Stomach (tissue), 9 donors: ENCODE data around the gene RNF128. TPM values are rescaled to one million over a fixed set of nuclear protein-coding genes. Genes with fewer than 3 reads are reported as not detected.
"Not testable (repeated sequence)": the region's sequence is repeated elsewhere in the genome, so short reads cannot be mapped to it uniquely, and the experiment has no call there.

Experiments
- DNase-seq, 2 donors: peaks; one replicate each; pipeline versions ENCODE4 v3.0.0 to v3.0.0-alpha.2; 2013 to 2019
- H3K27ac ChIP-seq, 5 donors: fragments of 200-600 bp in 4 of 5; sonication (generic) in 4 of 5; one replicate each; pipeline ENCODE4 v1.5.1; 2013 to 2019; ENCODE audit warnings: mild to moderate bottlenecking in 1 of 5, moderate library complexity in 1 of 5
- H3K27me3 ChIP-seq, 3 donors: fragments of 200-600 bp; sonication (generic); one replicate each; pipeline ENCODE4 v1.5.1; 2017 to 2019; ENCODE audit warnings: mixed run types in 1 of 3
- H3K36me3 ChIP-seq, 4 donors: fragments of 200-600 bp; sonication (generic); 1 replicate in 3 of 4; 2 replicates in 1 of 4; pipeline ENCODE4 v1.5.1; 2016 to 2019
- H3K4me1 ChIP-seq, 4 donors: fragments of 200-600 bp; sonication (generic); one replicate each; pipeline ENCODE4 v1.5.1; 2016 to 2019
- H3K4me3 ChIP-seq, 4 donors: fragments of 200-600 bp; sonication (generic) in 3 of 4; one replicate each; pipeline ENCODE4 v1.5.1; 2016 to 2019; ENCODE audit warnings: mild to moderate bottlenecking in 1 of 4
- H3K9me3 ChIP-seq, 4 donors: fragments of 200-600 bp; sonication (generic); one replicate each; pipeline ENCODE4 v1.5.1; 2016 to 2019
- EP300 ChIP-seq: sonication (generic); formaldehyde crosslinking; IDR thresholded peaks from one replicate; pipeline ENCODE4 v1.6.1; 2017; ENCODE audit warnings: antibody characterized with exemption
- POLR2A ChIP-seq, 4 donors: fragments of 450-650 bp; IDR thresholded peaks; one replicate each; pipeline ENCODE4 v1.6.1; 2016; ENCODE audit warnings: antibody characterized with exemption in 4 of 4, control low read depth in 2 of 4, mild to moderate bottlenecking in 1 of 4, moderate library complexity in 1 of 4
- POLR2AphosphoS5 ChIP-seq, 3 donors: sonication (generic); formaldehyde crosslinking; IDR thresholded peaks; one replicate each; pipeline ENCODE4 v1.6.1; 2016; ENCODE audit warnings: antibody characterized with exemption in 3 of 3
- WGBS, 5 donors: extraction: QIAGEN DNeasy Blood & Tissue Kit in 3 of 5; methylation state at CpG; one replicate each; pipeline versions ENCODE4 v1.1.5 to v1.1.7; 2013 to 2018; 5-methylcytosine and 5-hydroxymethylcytosine counted together
- intact Hi-C: fragments of 100-400 bp; cut with DNase I; formaldehyde crosslinking; loops from one replicate; pipeline ENCODE4 v1.15.1; 2023; ENCODE audit warnings: low total_unique reads
- polyA plus RNA-seq, 3 donors: library from polyadenylated mRNA; stranded (reverse); fragments of 200-250 nt; gene quantifications; one replicate each; pipeline ENCODE4 v1.2.3, GENCODE V29; 2013
- total RNA-seq, 5 donors: library from RNA; depleted of rRNA; stranded (reverse); fragments of >200 nt; gene quantifications; one replicate each; pipeline versions ENCODE4 v1.1.0 to v1.2.3, GENCODE V29; 2014 to 2016
- TF ChIP-seq, protein P1 (sequence below), 7 experiments: fragments of 450-650 bp in 4 of 7; fragments of 200-600 bp in 3 of 7; sonication (generic) in 3 of 7; IDR thresholded peaks; one replicate each; pipeline ENCODE4 v1.5.1; 2016 to 2019; ENCODE audit warnings: antibody characterized with exemption in 7 of 7, control low read depth in 2 of 7, mild to moderate bottlenecking in 1 of 7
- donor health status: healthy with polysubstance abuse.
- donor health status: Bipolar disorder and iron deficiency.
- donor health status: healthy.

RNF128 gene
- total and polyA plus RNA-seq, 8 donors: 4.1 to 78.6 (median 10.8) TPM

DNA sequence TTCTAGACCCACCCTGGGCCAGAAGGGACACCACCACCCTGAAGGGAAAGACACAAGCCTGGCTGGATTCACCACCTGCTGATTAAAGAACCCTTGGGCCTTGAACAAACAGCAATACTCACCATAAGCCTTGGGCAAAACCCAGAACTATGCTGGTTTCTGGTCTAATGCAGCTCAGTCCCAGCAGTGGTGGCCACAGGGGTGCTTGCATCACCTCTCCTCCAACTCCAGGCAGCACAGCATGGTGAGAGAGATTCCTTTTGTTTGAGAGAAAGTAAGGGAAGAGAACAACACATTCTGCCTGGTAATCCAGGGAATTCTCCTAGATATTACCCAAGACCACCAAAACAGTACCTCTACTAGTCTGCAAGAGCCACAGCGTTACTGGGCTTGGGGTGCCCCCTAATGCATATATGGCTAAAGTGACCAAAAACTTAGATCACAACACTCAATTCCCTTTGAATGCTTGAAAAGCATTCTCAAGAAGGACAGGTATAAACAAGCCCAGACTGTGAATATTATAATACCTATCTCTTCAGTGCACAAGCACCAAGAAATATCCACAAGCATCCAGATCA, 25.7 kb downstream of the RNF128 start:
- Histone ChIP-seq H3K27ac (no peak overlapping the region), H3K9me3 (peaks cover 0 to 8% (median 0%) of the 10 kb centered on the region in 4 donors), H3K36me3 (no peaks in the 10 kb centered on the region), H3K4me1 (no peaks in the 10 kb centered on the region), H3K4me3 (no peak overlapping the region), H3K27me3 (no peaks in the 10 kb centered on the region)
- WGBS, 5 donors: 56 to 92% (median 70%) methylated on average over 1 of the region's 1 CpG
- TF ChIP-seq EP300 (no peak), POLR2AphosphoS5 (IDR thresholded peaks at IDR 0.05) (no peak), POLR2A (IDR thresholded peaks at IDR 0.05) (no peak)
- TF ChIP-seq, protein P1, sequence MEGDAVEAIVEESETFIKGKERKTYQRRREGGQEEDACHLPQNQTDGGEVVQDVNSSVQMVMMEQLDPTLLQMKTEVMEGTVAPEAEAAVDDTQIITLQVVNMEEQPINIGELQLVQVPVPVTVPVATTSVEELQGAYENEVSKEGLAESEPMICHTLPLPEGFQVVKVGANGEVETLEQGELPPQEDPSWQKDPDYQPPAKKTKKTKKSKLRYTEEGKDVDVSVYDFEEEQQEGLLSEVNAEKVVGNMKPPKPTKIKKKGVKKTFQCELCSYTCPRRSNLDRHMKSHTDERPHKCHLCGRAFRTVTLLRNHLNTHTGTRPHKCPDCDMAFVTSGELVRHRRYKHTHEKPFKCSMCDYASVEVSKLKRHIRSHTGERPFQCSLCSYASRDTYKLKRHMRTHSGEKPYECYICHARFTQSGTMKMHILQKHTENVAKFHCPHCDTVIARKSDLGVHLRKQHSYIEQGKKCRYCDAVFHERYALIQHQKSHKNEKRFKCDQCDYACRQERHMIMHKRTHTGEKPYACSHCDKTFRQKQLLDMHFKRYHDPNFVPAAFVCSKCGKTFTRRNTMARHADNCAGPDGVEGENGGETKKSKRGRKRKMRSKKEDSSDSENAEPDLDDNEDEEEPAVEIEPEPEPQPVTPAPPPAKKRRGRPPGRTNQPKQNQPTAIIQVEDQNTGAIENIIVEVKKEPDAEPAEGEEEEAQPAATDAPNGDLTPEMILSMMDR (IDR thresholded peaks at IDR 0.05): no peak
- DNase-seq: no peak
- intact Hi-C loops: no loop called here

DNA sequence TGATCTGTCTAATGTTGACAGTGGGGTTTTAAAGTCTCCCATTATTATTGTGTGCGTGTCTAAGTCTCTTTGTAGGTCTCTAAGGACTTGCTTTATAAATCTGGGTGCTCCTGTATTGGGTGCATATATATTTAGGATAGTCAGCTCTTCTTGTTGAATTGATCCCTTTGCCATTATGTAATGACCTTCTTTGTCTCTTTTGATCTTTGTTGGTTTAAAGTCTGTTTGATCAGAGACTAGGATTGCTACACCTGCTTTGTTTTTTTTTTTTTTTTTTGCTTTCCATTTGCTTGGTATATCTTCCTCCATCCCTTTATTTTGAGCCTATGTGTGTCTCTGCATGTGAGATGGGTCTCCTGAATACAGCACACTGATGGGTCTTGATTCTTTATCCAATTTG, 42.8 kb downstream of the RNF128 start:
- DNase-seq, H3K4me3 ChIP-seq, H3K4me1 ChIP-seq, H3K27me3 ChIP-seq, H3K36me3 ChIP-seq, H3K27ac ChIP-seq, H3K9me3 ChIP-seq, intact Hi-C loops: not testable (repeated sequence)
- WGBS, 5 donors: 48 to 96% (median 84%) methylated on average over 1 of the region's 1 CpG

DNA sequence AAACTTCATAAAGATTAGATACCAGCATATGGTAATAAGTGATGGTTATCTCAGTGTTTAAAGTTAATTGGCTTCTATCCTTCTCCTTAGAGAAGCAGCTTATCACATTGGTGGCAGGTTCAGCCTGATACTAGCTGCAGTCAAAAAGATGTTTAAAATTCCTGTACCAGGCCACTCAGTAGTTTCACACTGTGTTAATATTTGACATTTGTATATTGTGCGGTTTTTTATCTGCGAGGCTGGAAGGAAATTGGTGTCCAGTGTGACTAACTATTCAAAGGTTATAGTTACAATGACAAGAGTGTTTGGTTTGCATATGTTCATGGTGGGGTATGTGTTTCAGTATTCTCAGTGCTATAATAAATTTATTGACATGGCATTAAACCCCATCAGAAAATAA, 48.5 kb downstream of the RNF128 start:
- H3K27ac ChIP-seq: no peak overlapping the region
- peaks cover 0 to 8% (median 0%) of the 10 kb centered on the region in 4 donors for H3K9me3 ChIP-seq
- no peaks in the 10 kb centered on the region for H3K27me3 ChIP-seq
- WGBS, 5 donors: 9 to 40% (median 24%) methylated on average over 2 of the region's 2 CpGs
- DNase-seq: peak in 1 of 2 donors; percentile 27
- intact Hi-C loops: no loop called here
- TF ChIP-seq, protein P1 (IDR thresholded peaks at IDR 0.05): no peak
- TF ChIP-seq POLR2AphosphoS5 (IDR thresholded peaks at IDR 0.05) (peak in 1 of 3 donors; percentile 22), EP300 (no peak), POLR2A (IDR thresholded peaks at IDR 0.05) (no peak)
- no peak overlapping the region for H3K4me3 ChIP-seq
- H3K36me3 ChIP-seq: no peaks in the 10 kb centered on the region
- no peaks in the 10 kb centered on the region for H3K4me1 ChIP-seq

DNA sequence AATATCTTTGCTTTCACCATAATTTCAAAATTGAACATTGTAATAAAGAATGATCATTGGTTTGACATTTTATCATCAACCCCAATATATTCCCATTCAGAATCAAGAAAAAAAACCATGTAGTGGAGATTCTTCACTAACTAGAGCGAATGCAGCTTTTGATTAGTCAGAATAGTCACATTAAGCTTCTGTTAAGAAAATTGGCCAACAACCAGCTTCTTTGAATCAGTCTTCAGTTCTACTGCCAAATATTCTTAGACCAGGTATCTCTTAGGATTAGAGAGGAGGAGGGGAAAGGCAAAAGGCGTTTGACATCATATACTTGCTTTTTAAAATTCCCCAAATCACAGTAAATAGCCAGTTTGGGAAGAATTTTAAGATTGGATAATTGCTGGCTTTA, 53.8 kb downstream of the RNF128 start:
- Histone ChIP-seq H3K4me3 (no peak overlapping the region), H3K4me1 (peaks cover 0 to 8% (median 0%) of the 10 kb centered on the region in 4 donors), H3K9me3 (no peaks in the 10 kb centered on the region), H3K36me3 (no peaks in the 10 kb centered on the region), H3K27ac (peak overlapping the region in 1 of 5 donors; percentile 27), H3K27me3 (no peaks in the 10 kb centered on the region)
- intact Hi-C loops: no loop called here
- TF ChIP-seq POLR2AphosphoS5 (IDR thresholded peaks at IDR 0.05): no peak
- TF ChIP-seq EP300: no peak
- no peak for TF ChIP-seq POLR2A (IDR thresholded peaks at IDR 0.05)
- TF ChIP-seq, protein P1 (IDR thresholded peaks at IDR 0.05): no peak
- DNase-seq: no peak
- WGBS, 5 donors: 17 to 45% (median 24%) methylated on average over 2 of the region's 2 CpGs

DNA sequence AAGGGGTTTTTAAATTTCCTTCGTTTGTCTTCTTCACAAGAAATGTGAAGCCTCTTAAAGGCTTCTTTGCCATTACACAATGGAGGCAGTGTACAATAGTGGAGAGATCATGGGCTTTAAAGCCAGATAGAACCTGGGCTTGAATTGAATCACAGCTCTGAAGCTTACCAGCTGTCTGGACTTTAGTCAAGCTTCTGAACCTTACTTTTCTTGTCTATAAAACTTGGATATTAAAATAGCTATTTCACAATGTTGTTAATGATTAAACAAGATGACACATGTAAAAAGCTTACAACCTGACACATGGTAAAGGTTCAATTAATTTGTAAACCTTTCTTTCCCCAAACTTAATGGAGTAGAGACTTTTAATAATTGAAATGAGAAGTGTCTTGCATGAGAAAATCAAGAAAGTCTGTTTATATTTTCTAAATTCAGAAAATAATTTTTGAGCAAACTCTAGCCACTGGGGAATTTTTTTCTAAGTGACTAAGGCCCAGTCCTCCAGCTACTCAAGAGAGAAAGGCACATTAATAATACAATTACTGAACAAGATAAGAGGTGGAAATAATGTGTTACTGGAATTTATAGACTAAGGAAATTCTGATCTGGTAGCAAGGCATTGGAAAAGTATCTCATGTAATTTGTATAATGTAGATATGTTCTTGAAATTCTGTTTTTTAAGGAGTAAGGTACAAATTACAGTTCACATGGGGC, 54.3 kb downstream of the RNF128 start:
- peak in 1 of 2 donors; percentile 38 for DNase-seq
- no peak overlapping the region for H3K4me3 ChIP-seq
- intact Hi-C loops: no loop called here
- H3K27ac ChIP-seq: peak overlapping the region in 1 of 5 donors; percentile 27
- no peaks in the 10 kb centered on the region for H3K9me3 ChIP-seq
- H3K4me1 ChIP-seq: peaks cover 0 to 8% (median 0%) of the 10 kb centered on the region in 4 donors
- no peaks in the 10 kb centered on the region for H3K27me3 ChIP-seq
- H3K36me3 ChIP-seq: no peaks in the 10 kb centered on the region
- 15 to 53% (median 28%) methylated on average over 1 of the region's 1 CpG for WGBS, 5 donors
- TF ChIP-seq POLR2AphosphoS5 (IDR thresholded peaks at IDR 0.05): no peak
- TF ChIP-seq, protein P1 (IDR thresholded peaks at IDR 0.05): no peak
- no peak for TF ChIP-seq EP300
- no peak for TF ChIP-seq POLR2A (IDR thresholded peaks at IDR 0.05)
